Measurements from ENCODE around the gene MEGF6. TPM values are rescaled to one million over a fixed set of nuclear protein-coding genes. Genes with fewer than 3 reads are reported as not detected.

Gene MEGF6
- total RNA-seq, 4 donors from 2014 or later: 0.88 to 69.0 (median 36.9) TPM

- no peaks in the 10 kb centered on the region for H3K27me3 ChIP-seq
- peaks cover 0 to 15% of the 10 kb centered on the region in 2 donors for H3K4me1 ChIP-seq
- H3K36me3 ChIP-seq: no peaks in the 10 kb centered on the region
- DNase-seq: no peak
- TF ChIP-seq CTCF (IDR thresholded peaks at IDR 0.05): no peak
- no peak for TF ChIP-seq POLR2A (IDR thresholded peaks at IDR 0.05)
- H3K4me3 ChIP-seq: no peak overlapping the region
- H3K27ac ChIP-seq: no peak overlapping the region
- intact Hi-C loops (cut with DNase I; ENCODE audit: low total_unique reads): no loop called here
- no peaks in the 10 kb centered on the region for H3K9me3 ChIP-seq
These were observed 4.3 kb downstream of the MEGF6 start for GRCh38 chr1:3606779-3607702.

- Histone ChIP-seq H3K27me3 (no peaks in the 10 kb centered on the region), H3K9me3 (no peaks in the 10 kb centered on the region), H3K4me3 (no peak overlapping the region), H3K36me3 (no peaks in the 10 kb centered on the region), H3K27ac (no peak overlapping the region), H3K4me1 (no peaks in the 10 kb centered on the region)
- intact Hi-C loops (cut with DNase I; ENCODE audit: low total_unique reads): no loop called here
- TF ChIP-seq CTCF (IDR thresholded peaks at IDR 0.05): no peak
- TF ChIP-seq POLR2A (IDR thresholded peaks at IDR 0.05): no peak
- DNase-seq: no peak
These were observed 6.1 kb downstream of the MEGF6 start for GRCh38 chr1:3604997-3605823.

GRCh38 chr1:3604468-3604974, 6.8 kb downstream of the MEGF6 start:
- intact Hi-C loops (cut with DNase I; ENCODE audit: low total_unique reads): no loop called here
- Histone ChIP-seq H3K4me1 (no peaks in the 10 kb centered on the region), H3K27me3 (no peaks in the 10 kb centered on the region), H3K9me3 (no peaks in the 10 kb centered on the region), H3K27ac (no peak overlapping the region), H3K36me3 (no peaks in the 10 kb centered on the region), H3K4me3 (no peak overlapping the region)
- TF ChIP-seq POLR2A (IDR thresholded peaks at IDR 0.05): no peak
- TF ChIP-seq CTCF (IDR thresholded peaks at IDR 0.05): no peak
- no peak for DNase-seq

GRCh38 chr1:3603571-3604467, 7.5 kb downstream of the MEGF6 start:
- intact Hi-C loops (cut with DNase I; ENCODE audit: low total_unique reads): no loop called here
- H3K27me3 ChIP-seq: no peaks in the 10 kb centered on the region
- H3K36me3 ChIP-seq: no peaks in the 10 kb centered on the region
- H3K9me3 ChIP-seq: no peaks in the 10 kb centered on the region
- no peaks in the 10 kb centered on the region for H3K4me1 ChIP-seq
- no peak for DNase-seq
- no peak for TF ChIP-seq POLR2A (IDR thresholded peaks at IDR 0.05)
- no peak for TF ChIP-seq CTCF (IDR thresholded peaks at IDR 0.05)
- no peak overlapping the region for H3K27ac ChIP-seq
- no peak overlapping the region for H3K4me3 ChIP-seq

Measured in uterus (tissue), 4 donors.